Stimulated activated CD4-positive, alpha-beta T cell treated with anti-CD3 and anti-CD28 coated beads, Interleukin-15, amount 100 ng/mL, for 48 hours (primary cell): ENCODE results near the gene ZFYVE1.
"Not testable (repeated sequence)": the region's sequence is repeated elsewhere in the genome, so short reads cannot be mapped to it uniquely, and the experiment has no call there.

Source experiments
- DNase-seq, 2 donors: peaks; one replicate each; pipeline ENCODE4 v3.0.0-alpha.2; 2020; ENCODE audit warnings: low read depth in 2 of 2

Gene ZFYVE1

GRCh38 chr14:72957213-72957612, 69.7 kb downstream of the ZFYVE1 start:
- no peak for DNase-seq

DNA sequence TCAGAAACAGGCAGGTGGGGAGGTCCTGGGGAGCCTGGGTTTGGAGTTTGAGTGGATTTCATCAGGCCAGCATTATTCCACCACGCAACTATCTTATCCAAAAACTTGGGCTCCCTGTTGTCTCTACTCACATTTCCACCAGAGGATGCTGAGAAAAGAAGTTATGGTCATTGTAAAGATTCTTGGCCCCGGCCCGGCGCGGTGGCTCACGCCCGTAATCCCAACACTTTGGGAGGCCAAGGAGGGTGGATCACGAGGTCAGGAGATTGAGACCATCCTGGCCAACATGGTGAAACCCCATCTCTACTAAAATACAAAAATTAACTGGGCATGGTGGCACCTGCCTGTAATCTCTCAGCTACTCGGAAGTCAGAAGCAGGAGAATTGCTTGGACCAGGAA, 70.2 kb downstream of the ZFYVE1 start:
- not testable (repeated sequence) for DNase-seq

GRCh38 chr14:72952171-72952570, 74.7 kb downstream of the ZFYVE1 start:
- no peak for DNase-seq

DNA sequence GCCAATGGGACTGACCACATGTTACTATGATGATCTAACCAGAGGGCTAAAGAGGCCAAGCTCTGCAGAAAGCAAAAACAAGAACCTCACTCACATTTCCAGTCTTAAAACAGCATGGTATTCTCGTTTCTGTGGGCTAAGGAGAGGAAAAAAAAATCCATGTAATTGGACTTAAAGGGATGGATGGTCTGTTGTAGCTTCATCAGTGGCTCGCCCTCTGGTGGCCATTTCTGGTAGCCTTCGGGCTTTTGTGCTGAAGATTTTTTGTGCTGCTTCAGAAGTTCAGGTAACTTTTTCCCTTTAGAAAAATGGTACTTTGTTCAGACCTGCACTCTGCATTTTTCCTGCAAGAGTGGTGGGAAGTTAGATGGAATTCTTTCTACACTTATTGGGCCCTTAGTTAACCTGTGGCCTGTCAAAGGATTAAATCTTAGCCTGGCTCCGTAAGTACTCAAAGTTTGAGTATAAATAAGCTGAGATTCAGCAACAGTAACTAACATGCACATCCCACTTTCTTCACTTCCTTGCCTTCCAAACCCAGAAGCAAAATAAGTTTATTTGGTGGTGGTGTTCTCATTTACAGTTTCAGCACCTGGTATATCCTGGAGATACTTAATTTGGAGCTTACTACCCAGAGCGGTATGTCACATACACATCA, 78.3 kb downstream of the ZFYVE1 start:
- DNase-seq: peak in 1 of 2 donors; percentile 59

GRCh38 chr14:72947366-72948160, 79.3 kb downstream of the ZFYVE1 start:
- no peak for DNase-seq

- DNase-seq: no peak
Observed at GRCh38 chr14:72946491-72946890, 80.4 kb downstream of the ZFYVE1 start.

GRCh38 chr14:72945356-72946027, 81.4 kb downstream of the ZFYVE1 start:
- DNase-seq: no peak

DNA sequence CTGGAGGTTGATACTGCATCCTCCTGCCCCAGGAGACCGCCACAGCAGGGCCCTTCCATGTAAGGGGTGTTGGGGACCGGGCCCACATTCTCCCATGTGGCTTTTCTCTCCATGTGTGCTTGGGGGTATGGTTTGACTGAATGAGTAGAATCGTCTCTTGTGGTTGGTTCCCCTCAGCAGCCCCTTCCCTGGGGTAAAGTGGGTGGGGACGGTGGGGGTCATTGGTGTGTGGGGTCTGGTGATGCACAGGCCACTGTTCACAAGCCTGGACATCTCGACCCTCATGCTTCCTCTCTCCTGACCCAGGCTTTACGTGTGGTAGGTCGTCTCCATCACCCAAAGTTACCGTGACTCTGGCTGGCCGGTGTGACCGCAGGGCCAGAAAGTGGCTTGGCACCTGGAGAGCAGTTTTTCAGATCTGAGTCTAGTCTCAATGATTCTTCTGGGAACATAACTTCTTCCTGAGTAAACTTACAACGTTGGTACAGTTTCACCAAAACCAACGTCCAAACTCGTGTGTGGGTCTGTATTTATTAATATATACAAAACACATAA, 83.0 kb downstream of the ZFYVE1 start:
- no peak for DNase-seq

DNA sequence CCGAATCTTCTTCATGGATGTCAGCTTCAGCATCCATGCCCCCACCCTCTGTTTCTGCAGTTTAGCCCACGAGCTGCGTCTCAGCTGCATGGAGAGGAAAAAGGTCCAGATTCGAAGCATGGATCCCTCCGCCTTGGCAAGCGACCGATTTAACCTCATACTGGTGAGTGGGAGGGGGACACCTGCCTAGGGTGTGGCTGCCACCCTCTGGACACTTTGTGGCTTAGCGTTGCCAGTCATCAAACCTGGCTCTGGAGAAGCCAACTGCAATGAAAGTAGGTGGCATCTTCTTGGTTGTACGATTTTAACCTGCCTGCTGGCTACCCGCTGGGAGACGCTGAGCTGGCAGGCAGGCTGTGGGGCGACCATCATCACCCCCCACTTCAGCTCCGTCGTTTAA, 84.0 kb downstream of the ZFYVE1 start:
- DNase-seq: no peak

- no peak for DNase-seq
Observed at GRCh38 chr14:72941286-72941985, 85.5 kb downstream of the ZFYVE1 start.

DNA sequence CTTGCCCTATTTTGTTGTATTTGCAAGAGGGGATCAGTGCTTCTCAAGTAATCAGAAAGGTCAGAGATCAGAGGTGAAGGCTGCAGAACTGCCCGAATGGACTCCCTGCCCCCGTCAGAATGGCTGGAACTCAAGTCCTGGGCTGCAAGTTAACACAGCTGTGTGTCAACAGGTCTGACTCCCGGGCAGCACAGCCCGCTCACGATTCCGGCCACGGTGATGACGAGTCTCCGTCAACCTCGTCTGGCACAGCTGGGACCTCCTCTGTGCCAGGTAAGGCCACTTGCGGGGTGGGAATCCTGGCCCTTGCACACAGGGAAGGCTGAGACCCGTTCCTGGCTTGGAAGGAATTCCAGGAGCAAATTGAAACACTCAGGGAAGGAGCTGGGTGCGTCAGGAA, 87.3 kb downstream of the ZFYVE1 start:
- DNase-seq: no peak

DNA sequence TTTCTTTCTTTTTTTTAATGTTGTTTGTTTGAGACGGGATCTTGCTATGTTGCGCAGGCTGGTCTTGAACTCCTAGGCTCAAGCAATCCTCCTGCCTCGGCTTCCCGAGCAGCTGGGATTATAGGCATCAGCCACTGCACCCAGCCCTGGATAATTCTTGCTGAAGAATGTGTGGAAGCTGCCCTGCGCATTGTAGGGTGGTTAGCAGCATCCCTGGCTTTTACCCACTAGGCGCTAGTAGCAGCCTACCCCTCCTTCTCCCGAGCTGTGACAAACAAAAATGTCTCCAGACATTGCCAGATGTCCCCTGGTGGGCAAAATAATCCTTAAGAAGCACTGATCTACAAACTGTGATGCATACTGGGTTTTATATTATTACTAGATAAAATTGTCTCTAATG, 94.0 kb downstream of the ZFYVE1 start:
- DNase-seq: no peak

- no peak for DNase-seq
Observed at GRCh38 chr14:72929316-72930080, 97.4 kb downstream of the ZFYVE1 start.

- DNase-seq: no peak
Observed at GRCh38 chr14:72928872-72929271, 98.0 kb downstream of the ZFYVE1 start.

DNA sequence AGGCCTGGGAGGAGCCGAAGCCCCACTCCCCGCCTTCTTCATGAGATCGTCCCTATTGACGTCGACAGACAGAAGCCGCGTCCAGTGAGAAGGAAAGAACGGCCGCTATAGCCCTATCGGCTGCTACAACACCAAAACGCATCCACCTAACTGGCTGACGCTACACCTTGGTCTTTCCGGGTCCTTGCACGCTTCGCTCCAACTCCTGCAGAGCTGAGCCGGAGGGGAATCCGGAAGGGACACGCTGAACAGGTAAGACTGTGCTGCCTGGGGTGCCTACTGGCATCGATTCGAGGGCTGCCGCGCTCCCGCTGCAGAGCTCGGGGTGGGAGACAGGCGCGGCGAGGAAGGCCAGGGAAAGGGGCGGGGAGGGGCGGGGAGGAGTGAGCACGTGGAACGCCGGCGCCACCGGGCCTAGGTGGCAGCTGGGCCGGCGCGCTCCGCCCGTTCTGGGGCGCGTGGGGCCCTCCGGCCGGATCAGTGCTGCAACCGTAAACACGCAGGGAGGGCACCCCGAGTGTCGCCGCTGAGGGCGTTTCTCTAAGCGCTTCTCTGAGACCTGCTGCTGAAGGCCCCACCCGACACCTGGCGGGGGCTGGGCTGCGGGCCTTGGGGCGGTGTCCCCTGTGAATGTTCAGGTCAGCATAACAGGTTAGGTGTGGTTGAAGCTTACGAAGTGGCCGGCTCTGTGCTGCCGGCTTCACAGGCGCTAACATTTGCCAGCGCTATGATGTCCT, 100.4 kb downstream of the ZFYVE1 start, which contains the start of gene DCAF4:
Gene DCAF4 (plus strand): TSS at position 173 of the 737 bp plus-strand sequence. CDS start 11,515 bp downstream, outside the sequence.
- DNase-seq: peak; percentile 89 to 90

- DNase-seq: no peak
Observed at GRCh38 chr14:72925815-72926291, 101.1 kb downstream of the ZFYVE1 start.

DNA sequence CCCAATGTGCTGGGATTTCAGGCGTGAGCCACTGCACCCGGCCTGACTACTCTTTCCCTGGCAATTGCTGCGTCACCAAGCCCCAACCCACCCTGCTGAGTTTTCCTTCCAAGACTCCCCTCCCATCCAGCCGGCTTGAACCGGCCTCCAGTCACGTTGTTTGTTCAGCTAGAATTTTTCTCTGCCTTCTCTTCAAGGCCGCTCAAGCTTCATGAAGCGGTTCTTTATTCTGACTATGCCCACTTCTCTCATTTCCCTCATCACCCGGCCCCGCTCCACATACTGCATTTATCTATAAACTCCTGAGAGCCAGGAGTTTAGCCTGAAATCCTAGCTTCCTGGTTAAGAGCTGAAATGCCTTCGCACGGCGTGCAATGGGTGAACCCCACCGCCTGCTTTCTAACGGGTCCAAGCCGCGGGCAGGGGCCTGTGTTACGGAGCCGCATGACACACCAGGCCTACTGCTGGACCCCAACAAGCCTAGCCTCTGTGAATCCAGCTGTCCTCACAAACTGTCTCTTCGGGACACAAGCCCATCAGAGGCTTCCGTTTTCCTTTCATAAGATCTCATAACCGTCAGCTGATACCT, 101.6 kb downstream of the ZFYVE1 start:
- DNase-seq: no peak

DNA sequence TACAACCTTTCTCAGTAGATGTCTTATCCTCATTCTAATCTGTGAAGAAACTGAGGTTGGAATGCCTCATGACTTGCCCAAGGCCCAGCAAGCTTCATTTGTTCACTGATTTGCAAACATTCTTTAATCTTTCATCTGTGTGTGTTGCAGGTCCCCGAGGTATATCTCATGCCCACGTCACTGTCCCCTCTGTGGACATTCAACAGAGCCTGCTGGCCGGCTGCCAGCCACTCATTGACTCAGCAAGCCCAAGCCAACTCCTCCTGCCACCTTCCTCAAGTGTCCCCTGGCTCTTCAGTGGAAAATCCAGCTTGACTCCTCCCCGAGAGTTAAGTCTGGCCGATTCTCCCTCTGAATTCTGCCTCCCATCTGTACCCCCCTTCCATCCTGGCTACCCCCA, 102.6 kb downstream of the ZFYVE1 start:
- no peak for DNase-seq

GRCh38 chr14:72921396-72921795, 105.5 kb downstream of the ZFYVE1 start:
- DNase-seq: no peak

GRCh38 chr14:72920008-72920407, 106.9 kb downstream of the ZFYVE1 start:
- no peak for DNase-seq
